ENCODE measurements around the gene NHLRC4.

The NHLRC4 gene

DNA sequence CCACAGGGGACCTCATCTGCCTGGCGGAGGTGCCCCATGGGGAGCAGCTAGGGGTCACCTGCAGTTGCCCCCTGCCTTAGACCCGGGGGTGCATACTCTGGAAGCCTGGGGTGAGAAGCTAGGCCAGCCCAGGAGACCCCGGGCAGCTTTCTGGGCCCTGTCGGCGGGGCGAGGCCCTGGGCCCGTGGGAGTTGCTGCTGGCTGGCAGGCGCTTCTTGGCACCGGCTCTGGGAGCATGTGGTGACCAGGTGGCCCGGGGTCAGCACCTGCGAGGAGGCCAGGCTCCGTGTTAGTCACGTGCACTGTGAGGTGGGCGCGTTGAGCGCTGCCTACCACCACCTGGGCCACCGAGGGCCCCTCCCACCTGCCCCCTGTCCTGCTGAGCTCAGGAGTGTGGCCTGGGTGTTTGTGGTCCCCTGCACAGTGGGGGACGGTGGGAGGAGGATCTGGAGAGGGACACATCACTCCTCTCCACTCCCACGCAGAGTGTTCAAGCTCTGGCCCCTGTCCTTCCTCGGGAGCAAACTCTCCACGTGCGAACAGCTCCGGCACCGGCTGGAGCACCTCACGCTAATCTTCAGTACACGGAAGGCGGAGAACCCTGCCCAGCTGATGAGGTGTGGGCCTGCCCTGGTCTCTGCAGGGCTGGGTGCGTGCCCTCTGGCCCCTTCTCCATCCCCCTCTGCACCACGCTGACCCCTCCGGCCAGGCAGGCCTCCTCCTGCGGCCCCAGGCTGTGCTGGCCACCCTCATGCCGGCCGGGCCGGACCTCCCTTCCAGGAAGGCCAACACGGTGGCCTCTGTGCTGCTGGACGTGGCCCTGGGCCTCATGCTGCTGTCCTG lies 8.8 kb downstream of the NHLRC4 start:
- Histone ChIP-seq H3K9me3 (ENCODE audit: insufficient read depth, low read length) (no peaks in the 10 kb centered on the region), H3K36me3 (ENCODE audit: insufficient read depth, insufficient read length, low read length) (peaks cover 68% of the 10 kb centered on the region), H3K4me3 (ENCODE audit: insufficient read length, low read depth) (no peak overlapping the region), H3K27me3 (ENCODE audit: insufficient read depth, insufficient read length) (no peaks in the 10 kb centered on the region), H3K4me1 (ENCODE audit: insufficient read depth, insufficient read length) (peaks cover 20% of the 10 kb centered on the region), H3K9ac (ENCODE audit: insufficient read length, low read depth) (peak overlapping the region; percentile 61)
- no peak for DNase-seq (ENCODE audit: low read depth, low spot score)
- no peak for TF ChIP-seq ZNF274 (IDR thresholded peaks at IDR 0.05; ENCODE audit: low read depth, low read length)
- no peak for TF ChIP-seq SUZ12 (IDR thresholded peaks at IDR 0.05; ENCODE audit: extremely low read depth, insufficient read depth, insufficient read length)
- no peak for TF ChIP-seq YY1 (IDR thresholded peaks at IDR 0.05; ENCODE audit: insufficient read depth, insufficient read length)

DNA sequence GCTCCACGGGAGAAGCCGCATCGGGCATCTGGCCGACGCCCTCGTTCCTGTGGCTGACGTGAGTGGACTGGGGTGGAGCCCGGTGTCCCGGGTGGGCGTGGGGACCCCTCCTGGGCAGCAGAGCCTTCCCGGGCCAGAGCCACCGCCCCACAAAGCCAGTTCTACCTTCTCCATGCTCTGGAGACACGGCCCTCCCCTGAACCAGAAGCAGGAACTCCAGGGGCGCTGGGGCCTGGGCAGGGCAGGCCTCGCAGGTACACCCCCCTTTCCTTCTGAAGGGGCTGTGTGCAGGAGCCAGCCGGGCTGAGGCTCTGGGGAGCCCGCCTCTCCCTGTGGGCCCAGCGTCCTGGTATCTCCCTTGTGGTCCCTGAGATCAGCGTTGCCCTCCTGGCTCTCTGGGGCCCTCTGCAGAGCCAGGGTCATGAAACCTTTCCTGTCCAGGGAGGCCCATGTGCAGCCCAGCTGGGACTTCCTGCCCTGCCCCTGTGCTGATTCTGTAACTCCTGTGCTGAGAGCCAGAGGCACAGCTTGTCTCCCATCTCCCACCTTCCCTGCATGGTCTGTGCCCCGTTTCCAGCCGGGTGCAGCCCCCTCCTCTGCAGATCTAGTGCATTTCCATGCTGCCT lies 9.5 kb downstream of the NHLRC4 start:
- DNase-seq (ENCODE audit: low read depth, low spot score) = no peak
- peaks cover 73% of the 10 kb centered on the region for H3K36me3 ChIP-seq (ENCODE audit: insufficient read depth, insufficient read length, low read length)
- H3K4me3 ChIP-seq (ENCODE audit: insufficient read length, low read depth) = no peak overlapping the region
- H3K9me3 ChIP-seq (ENCODE audit: insufficient read depth, low read length) = no peaks in the 10 kb centered on the region
- H3K4me1 ChIP-seq (ENCODE audit: insufficient read depth, insufficient read length) = peaks cover 18% of the 10 kb centered on the region
- no peaks in the 10 kb centered on the region for H3K27me3 ChIP-seq (ENCODE audit: insufficient read depth, insufficient read length)
- TF ChIP-seq YY1 (IDR thresholded peaks at IDR 0.05; ENCODE audit: insufficient read depth, insufficient read length) (no peak), SUZ12 (IDR thresholded peaks at IDR 0.05; ENCODE audit: extremely low read depth, insufficient read depth, insufficient read length) (no peak), ZNF274 (IDR thresholded peaks at IDR 0.05; ENCODE audit: low read depth, low read length) (no peak)
- peak overlapping the region; percentile 44 for H3K9ac ChIP-seq (ENCODE audit: insufficient read length, low read depth)

DNA sequence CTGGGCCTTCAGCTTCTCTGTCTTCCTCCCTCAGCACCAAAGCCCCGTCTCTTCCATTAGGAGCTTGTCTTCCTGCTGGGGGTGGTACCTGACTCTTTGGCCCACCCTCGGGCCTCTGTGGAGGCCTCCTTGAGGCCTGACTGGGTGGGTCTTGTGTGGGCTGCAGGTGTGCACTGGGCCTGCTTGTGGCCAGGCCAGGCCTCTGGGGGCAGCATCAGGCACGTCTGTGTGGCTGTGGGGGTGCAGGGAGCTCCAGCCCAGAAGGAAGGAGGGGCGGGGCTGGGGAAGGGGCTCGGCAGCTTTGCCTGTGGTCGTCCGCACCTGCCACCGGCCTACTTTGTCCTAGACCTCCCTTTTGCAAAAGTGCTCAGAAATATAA lies 10.0 kb downstream of the NHLRC4 start:
- Histone ChIP-seq H3K9ac (ENCODE audit: insufficient read length, low read depth) (peak overlapping the region; percentile 44), H3K27me3 (ENCODE audit: insufficient read depth, insufficient read length) (no peaks in the 10 kb centered on the region), H3K36me3 (ENCODE audit: insufficient read depth, insufficient read length, low read length) (peaks cover 68% of the 10 kb centered on the region), H3K4me3 (ENCODE audit: insufficient read length, low read depth) (no peak overlapping the region), H3K4me1 (ENCODE audit: insufficient read depth, insufficient read length) (peaks cover 18% of the 10 kb centered on the region), H3K9me3 (ENCODE audit: insufficient read depth, low read length) (no peaks in the 10 kb centered on the region)
- TF ChIP-seq SUZ12 (IDR thresholded peaks at IDR 0.05; ENCODE audit: extremely low read depth, insufficient read depth, insufficient read length) (no peak), ZNF274 (IDR thresholded peaks at IDR 0.05; ENCODE audit: low read depth, low read length) (no peak), YY1 (IDR thresholded peaks at IDR 0.05; ENCODE audit: insufficient read depth, insufficient read length) (no peak)
- DNase-seq (ENCODE audit: low read depth, low spot score) = no peak

DNA sequence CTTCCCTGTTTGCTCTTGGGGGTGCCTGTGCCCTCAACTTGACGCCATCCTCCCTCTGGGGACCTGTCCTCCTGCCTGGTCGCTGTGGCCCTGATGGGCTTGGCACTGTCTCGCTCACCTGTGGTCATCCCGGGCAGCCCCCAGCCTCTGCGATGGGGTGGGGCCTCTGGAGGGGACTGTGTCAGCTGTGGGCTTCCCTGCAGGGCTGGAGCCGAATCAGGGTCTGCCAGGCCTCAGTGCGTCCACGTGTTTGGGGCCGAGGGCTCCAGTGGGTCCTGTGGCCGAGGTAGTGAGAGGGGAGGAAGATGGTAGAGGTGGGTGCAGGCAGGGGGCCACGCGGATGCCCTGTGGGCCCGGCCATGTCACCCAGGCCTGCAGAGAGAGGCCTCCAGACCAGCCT lies 11.0 kb downstream of the NHLRC4 start:
- no peak overlapping the region for H3K9ac ChIP-seq (ENCODE audit: insufficient read length, low read depth)

DNA sequence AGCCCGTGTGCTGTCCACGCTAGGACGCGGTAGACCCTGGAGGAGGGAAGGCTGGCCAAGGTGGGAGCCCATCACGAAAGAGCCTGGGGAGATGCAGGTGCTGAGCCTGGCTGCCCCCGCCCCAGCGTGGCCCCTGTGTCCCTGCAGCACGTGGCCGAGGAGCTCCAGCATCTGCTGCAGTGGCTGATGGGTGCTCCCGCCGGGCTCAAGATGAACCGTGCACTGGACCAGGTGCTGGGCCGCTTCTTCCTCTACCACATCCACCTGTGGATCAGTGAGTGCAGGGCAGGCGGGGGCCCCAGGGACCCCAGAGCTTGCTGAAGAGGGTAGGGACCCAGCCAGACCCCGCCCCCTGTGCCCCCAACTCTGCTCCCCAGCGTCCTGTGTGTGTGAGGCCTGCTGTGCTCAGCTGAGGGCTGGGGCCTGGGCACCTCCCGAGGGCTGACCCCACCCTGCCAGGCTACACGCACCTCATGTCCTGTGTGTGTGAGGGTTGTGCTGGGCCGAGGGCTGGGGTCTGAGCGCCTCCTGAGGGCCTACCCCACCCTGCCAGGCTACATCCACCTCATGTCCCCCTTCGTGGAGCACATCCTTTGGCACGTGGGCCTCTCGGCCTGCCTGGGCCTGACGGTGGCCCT lies 11.5 kb downstream of the NHLRC4 start:
- no peak for DNase-seq (ENCODE audit: low read depth, low spot score)
- Histone ChIP-seq H3K4me1 (ENCODE audit: insufficient read depth, insufficient read length) (peaks cover 17% of the 10 kb centered on the region), H3K4me3 (ENCODE audit: insufficient read length, low read depth) (no peak overlapping the region), H3K9ac (ENCODE audit: insufficient read length, low read depth) (no peak overlapping the region), H3K27me3 (ENCODE audit: insufficient read depth, insufficient read length) (no peaks in the 10 kb centered on the region), H3K36me3 (ENCODE audit: insufficient read depth, insufficient read length, low read length) (peaks cover 61% of the 10 kb centered on the region), H3K9me3 (ENCODE audit: insufficient read depth, low read length) (no peaks in the 10 kb centered on the region)
- no peak for TF ChIP-seq YY1 (IDR thresholded peaks at IDR 0.05; ENCODE audit: insufficient read depth, insufficient read length)
- TF ChIP-seq ZNF274 (IDR thresholded peaks at IDR 0.05; ENCODE audit: low read depth, low read length) = no peak
- TF ChIP-seq SUZ12 (IDR thresholded peaks at IDR 0.05; ENCODE audit: extremely low read depth, insufficient read depth, insufficient read length) = no peak

More for the DNA sequence above, 11.0 kb downstream of the NHLRC4 start:
- H3K36me3 ChIP-seq (ENCODE audit: insufficient read depth, insufficient read length, low read length) = peaks cover 61% of the 10 kb centered on the region
- peaks cover 14% of the 10 kb centered on the region for H3K4me1 ChIP-seq (ENCODE audit: insufficient read depth, insufficient read length)
- H3K9me3 ChIP-seq (ENCODE audit: insufficient read depth, low read length) = no peaks in the 10 kb centered on the region
- no peak for DNase-seq (ENCODE audit: low read depth, low spot score)
- H3K4me3 ChIP-seq (ENCODE audit: insufficient read length, low read depth) = no peak overlapping the region
- no peak for TF ChIP-seq SUZ12 (IDR thresholded peaks at IDR 0.05; ENCODE audit: extremely low read depth, insufficient read depth, insufficient read length)
- TF ChIP-seq ZNF274 (IDR thresholded peaks at IDR 0.05; ENCODE audit: low read depth, low read length) = no peak
- no peak for TF ChIP-seq YY1 (IDR thresholded peaks at IDR 0.05; ENCODE audit: insufficient read depth, insufficient read length)
- H3K27me3 ChIP-seq (ENCODE audit: insufficient read depth, insufficient read length) = no peaks in the 10 kb centered on the region

DNA sequence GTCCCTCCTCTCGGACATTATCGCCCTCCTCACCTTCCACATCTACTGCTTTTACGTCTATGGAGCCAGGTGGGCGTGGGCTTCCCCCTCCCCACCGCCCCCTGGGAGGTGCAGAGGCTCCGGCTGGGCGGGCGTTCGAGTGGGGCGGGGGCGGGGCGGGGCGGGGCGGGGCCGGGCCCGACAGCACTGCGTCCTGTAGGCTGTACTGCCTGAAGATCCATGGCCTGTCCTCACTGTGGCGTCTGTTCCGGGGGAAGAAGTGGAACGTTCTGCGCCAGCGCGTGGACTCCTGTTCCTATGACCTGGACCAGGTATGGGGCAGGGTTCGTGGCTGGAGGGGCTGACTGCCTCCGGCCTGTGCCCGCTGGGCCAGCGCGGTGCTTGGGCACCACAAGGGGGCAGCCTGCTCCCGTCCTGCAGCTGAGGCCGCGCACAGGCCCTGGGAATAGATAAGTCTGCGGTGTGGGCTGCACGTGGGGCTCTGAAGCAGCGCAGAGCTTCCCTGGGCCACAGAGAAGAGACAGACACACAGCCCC lies 12.1 kb downstream of the NHLRC4 start:
- TF ChIP-seq ZNF274 (IDR thresholded peaks at IDR 0.05; ENCODE audit: low read depth, low read length) (no peak), SUZ12 (IDR thresholded peaks at IDR 0.05; ENCODE audit: extremely low read depth, insufficient read depth, insufficient read length) (no peak), YY1 (IDR thresholded peaks at IDR 0.05; ENCODE audit: insufficient read depth, insufficient read length) (no peak)
- Histone ChIP-seq H3K27me3 (ENCODE audit: insufficient read depth, insufficient read length) (no peaks in the 10 kb centered on the region), H3K9ac (ENCODE audit: insufficient read length, low read depth) (no peak overlapping the region), H3K9me3 (ENCODE audit: insufficient read depth, low read length) (no peaks in the 10 kb centered on the region), H3K4me3 (ENCODE audit: insufficient read length, low read depth) (no peak overlapping the region), H3K4me1 (ENCODE audit: insufficient read depth, insufficient read length) (peaks cover 14% of the 10 kb centered on the region), H3K36me3 (ENCODE audit: insufficient read depth, insufficient read length, low read length) (peaks cover 55% of the 10 kb centered on the region)
- no peak for DNase-seq (ENCODE audit: low read depth, low spot score)
